ENCODE data around the gene GSG1L.

- TF ChIP-seq USF2 (IDR thresholded peaks at IDR 0.05; ENCODE audit: low read depth, low read length) (no peak), USF2 (CRISPR knock-in tag; IDR thresholded peaks at IDR 0.05; ENCODE audit: borderline replicate concordance) (no peak), HOXA9 (CRISPR knock-in tag; IDR thresholded peaks at IDR 0.05; ENCODE audit: borderline replicate concordance) (no peak), ZNF432 (CRISPR knock-in tag; IDR thresholded peaks at IDR 0.05; ENCODE audit: borderline replicate concordance) (no peak), ZNF740 (CRISPR knock-in tag; IDR thresholded peaks at IDR 0.05) (no peak), NR2F1 (CRISPR knock-in tag; IDR thresholded peaks at IDR 0.05) (no peak), CTCF (CRISPR knock-in tag; IDR thresholded peaks at IDR 0.05) (no peak), TOPORS (CRISPR knock-in tag; IDR thresholded peaks at IDR 0.05) (no peak), ZNF460 (CRISPR knock-in tag; IDR thresholded peaks at IDR 0.05; ENCODE audit: borderline replicate concordance) (no peak), ZNF121 (CRISPR knock-in tag; IDR thresholded peaks at IDR 0.05) (no peak)
Measured at GRCh38 chr16:27769561-27770255, 293.8 kb downstream of the GSG1L start.

Measured in HepG2 (cell line).